ENCODE data around the gene UGT2A2.

UGT2A2 gene

DNA sequence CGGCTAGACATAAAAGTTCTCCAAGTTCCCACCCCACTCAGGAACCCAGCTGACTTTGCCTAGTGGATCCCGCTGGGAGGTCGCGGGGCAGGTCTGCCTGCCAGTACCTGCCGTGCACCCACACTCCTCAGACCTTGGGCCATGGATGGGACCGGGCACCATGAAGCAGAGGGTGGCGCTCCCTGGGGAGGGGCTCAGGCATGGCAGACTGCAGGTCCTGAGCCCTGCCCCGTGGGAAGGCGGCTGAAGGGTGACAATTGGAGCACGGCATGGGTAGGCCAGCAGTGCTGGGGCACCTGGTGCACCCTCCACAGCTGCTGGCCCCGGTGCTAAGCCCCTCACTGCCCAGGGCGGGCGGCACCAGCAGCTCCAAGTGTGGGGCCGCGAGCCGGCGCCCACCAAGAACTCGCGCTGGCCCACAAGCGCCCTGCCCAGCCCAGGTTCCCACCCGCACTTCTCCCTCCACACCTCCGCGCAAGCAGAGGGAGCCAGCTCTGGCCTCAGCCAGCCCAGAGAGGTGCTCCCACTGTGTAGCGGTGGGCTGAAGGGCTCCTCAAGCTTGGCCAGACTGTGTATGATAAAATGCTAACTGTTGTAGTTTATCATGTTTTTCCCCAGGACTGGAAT is 63.1 kb downstream of the UGT2A2 start:
- DNase-seq (ENCODE audit: low read depth in 2 of 2): no peak

DNA sequence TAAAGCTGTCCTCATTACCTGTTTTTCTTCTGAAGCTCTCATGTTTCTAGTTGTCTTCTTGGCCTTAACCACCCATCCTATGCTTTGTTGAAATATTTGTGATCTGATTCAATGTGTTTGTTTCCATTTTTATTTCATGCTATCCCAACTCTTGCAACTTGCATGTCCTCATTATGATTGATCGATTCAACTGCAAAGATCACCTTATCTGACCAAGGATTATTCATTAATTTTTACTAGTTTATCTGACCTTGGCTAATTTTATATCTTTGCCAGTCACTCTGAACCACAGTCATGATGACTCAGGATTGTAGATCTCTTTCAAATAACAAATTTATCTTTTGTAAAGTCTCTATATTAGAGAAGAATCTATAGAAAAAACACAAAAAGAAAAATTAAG is 70.7 kb downstream of the UGT2A2 start:
- no peak for DNase-seq (ENCODE audit: low read depth in 2 of 2)

DNA sequence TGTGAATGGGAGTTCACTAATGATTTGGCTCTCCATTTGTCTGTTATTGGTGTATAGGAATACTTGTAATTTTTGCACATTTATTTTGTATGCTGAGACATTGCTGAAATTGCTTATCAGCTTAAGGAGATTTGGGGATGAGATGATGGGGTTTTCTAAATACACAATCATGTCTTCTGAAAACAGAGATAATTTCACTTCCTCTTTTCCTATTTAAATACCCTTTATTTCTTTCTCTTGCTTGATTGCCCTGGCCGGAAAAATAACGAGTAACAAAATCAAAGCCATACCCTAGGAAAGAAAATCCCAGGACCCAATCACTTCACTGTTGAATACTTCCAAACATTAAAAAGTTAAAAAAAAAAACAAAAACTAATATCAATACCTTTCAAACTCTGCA is 76.0 kb downstream of the UGT2A2 start:
- DNase-seq (ENCODE audit: low read depth in 2 of 2): no peak

DNA sequence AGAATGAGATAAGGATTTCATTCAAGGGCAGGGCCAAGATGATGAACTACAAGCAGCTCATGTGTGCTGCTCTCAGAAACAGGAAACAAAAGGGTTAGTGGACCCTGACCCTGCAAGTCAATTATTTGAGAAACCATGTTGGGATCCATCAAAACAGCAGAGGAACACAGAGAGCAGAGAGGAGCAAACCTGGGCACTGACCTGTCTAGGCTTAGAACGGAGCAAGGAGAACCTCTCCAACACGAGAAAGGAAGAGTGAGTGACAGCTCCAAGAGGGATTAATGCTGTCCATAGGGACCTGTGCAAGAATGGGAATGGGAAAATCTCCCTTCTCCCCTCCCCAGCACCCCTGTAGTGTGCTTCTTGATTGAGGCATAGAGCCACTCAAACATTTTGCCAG is 89.8 kb downstream of the UGT2A2 start:
- DNase-seq (ENCODE audit: low read depth in 2 of 2): no peak

DNA sequence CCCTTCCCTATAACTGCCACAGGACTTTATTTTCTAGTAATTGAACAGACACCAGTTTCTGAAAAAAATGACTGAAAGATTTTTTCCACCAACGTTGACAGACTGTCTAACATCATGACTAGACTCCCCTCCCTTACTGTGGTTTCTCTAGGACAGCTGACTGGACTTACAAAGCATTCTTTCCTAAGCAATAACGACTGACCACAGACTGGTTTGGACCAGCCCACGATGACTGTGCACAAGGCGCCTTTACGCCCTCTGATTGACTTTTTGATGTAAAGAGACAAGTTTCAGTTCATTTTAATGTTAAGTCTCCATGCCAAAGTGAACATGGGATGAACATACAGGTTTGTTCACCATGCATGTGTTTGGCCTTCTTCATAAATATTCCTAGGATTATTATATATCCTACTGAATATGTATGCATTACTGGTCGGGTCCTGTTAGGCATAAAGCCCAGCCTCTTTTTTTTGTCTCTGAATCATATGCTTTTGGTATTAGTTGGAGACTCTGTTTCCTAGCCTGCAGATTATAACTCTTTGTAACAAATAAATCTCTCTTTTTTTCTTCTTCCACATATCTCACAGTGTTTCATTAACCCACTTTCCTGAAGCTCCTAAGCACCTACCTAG is 93.2 kb downstream of the UGT2A2 start:
- no peak for DNase-seq (ENCODE audit: low read depth in 2 of 2)
